Astrocyte (in vitro differentiated cells and primary cell): ENCODE measurements around the gene TERB1.

Experiments
- EZH2 ChIP-seq: IDR thresholded peaks from 2 replicates; pipeline ENCODE4 v1.6.1; 2012; ENCODE audit warnings: mild to moderate bottlenecking, low read length, inconsistent platforms; ENCODE audit not compliant: insufficient read depth
- TF ChIP-seq, protein P1 (sequence below): IDR thresholded peaks from 2 replicates; pipeline ENCODE4 v1.5.1; 2011; ENCODE audit warnings: low read depth, mild to moderate bottlenecking, inconsistent platforms, low read length, moderate library complexity; ENCODE audit not compliant: insufficient read depth

DNA sequence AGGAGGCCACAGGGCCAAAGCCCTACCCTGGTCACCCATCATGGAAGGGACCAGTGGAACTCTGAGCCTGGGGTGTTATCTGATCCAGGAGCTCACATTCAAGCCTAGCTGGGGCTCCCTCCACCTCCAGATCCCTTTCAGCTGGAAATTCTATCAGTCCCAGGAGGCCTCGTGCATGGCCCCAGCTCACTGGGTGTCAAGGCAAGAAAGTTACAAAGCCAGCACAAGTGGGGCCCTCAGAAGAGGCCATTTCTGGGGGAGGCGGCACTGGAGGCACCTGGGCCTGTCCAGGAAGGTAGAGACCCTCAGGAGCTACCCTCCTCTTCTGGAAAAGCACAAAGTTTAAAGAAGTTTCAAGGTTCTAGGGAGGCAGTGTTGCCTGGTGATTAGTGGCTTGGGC, 47.6 kb upstream of the TERB1 start:
- TF ChIP-seq, protein P1, sequence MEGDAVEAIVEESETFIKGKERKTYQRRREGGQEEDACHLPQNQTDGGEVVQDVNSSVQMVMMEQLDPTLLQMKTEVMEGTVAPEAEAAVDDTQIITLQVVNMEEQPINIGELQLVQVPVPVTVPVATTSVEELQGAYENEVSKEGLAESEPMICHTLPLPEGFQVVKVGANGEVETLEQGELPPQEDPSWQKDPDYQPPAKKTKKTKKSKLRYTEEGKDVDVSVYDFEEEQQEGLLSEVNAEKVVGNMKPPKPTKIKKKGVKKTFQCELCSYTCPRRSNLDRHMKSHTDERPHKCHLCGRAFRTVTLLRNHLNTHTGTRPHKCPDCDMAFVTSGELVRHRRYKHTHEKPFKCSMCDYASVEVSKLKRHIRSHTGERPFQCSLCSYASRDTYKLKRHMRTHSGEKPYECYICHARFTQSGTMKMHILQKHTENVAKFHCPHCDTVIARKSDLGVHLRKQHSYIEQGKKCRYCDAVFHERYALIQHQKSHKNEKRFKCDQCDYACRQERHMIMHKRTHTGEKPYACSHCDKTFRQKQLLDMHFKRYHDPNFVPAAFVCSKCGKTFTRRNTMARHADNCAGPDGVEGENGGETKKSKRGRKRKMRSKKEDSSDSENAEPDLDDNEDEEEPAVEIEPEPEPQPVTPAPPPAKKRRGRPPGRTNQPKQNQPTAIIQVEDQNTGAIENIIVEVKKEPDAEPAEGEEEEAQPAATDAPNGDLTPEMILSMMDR = no peak
- TF ChIP-seq EZH2 = no peak
